KMS-11 (cell line): ENCODE data around the gene MAP7.

ENCODE experiments used
- H2AFZ ChIP-seq: fragments of 200-600 bp; sonication (generic); 2 replicates; pipeline ENCODE4 v1.6.1; 2016; ENCODE audit warnings: antibody characterized with exemption, mixed run types, low read depth
- H3K27ac ChIP-seq: fragments of 200-600 bp; sonication (generic); 2 replicates; pipeline ENCODE4 v1.6.1; 2016; ENCODE audit warnings: mild to moderate bottlenecking, mixed run types
- H3K27me3 ChIP-seq: fragments of 200-600 bp; sonication (generic); 2 replicates; pipeline ENCODE4 v1.6.1; 2017; ENCODE audit warnings: mild to moderate bottlenecking, low read depth, mixed run types, moderate library complexity; ENCODE audit not compliant: insufficient read depth
- H3K36me3 ChIP-seq: fragments of 200-600 bp; sonication (generic); 2 replicates; pipeline ENCODE4 v1.6.1; 2017; ENCODE audit warnings: mild to moderate bottlenecking, mixed run types; ENCODE audit not compliant: insufficient read depth
- H3K4me1 ChIP-seq: fragments of 200-600 bp; sonication (generic); 2 replicates; pipeline ENCODE4 v1.6.1; 2016; ENCODE audit warnings: mild to moderate bottlenecking, low read depth, mixed run types; ENCODE audit not compliant: poor library complexity, severe bottlenecking
- H3K4me2 ChIP-seq: fragments of 200-600 bp; sonication (generic); 2 replicates; pipeline ENCODE4 v1.7.0; 2016; ENCODE audit warnings: mild to moderate bottlenecking, mixed run types
- H3K4me3 ChIP-seq: fragments of 200-600 bp; sonication (generic); IDR thresholded peaks from 2 replicates; pipeline ENCODE4 v1.6.1; 2017; ENCODE audit warnings: low read depth, low read length, mixed read lengths; ENCODE audit not compliant: insufficient read depth
- H3K79me2 ChIP-seq: fragments of 200-600 bp; sonication (generic); 2 replicates; pipeline ENCODE4 v1.6.1; 2016; ENCODE audit warnings: low read depth, mixed run types; ENCODE audit not compliant: insufficient read depth
- H3K9ac ChIP-seq: fragments of 200-600 bp; sonication (generic); 2 replicates; pipeline ENCODE4 v1.6.1; 2016; ENCODE audit warnings: mild to moderate bottlenecking, mixed run types
- H4K20me1 ChIP-seq: fragments of 200-600 bp; sonication (generic); 2 replicates; pipeline ENCODE4 v1.6.1; 2016; ENCODE audit warnings: mild to moderate bottlenecking, mixed run types; ENCODE audit not compliant: insufficient read depth
- TF ChIP-seq, protein P1 (sequence below): fragments of 200-600 bp; sonication (generic); conservative IDR thresholded peaks from 2 replicates; pipeline ENCODE4 v1.6.1; 2017; ENCODE audit warnings: low read depth, mild to moderate bottlenecking, antibody characterized with exemption, low read length, moderate library complexity, mixed read lengths

The MAP7 gene

DNA sequence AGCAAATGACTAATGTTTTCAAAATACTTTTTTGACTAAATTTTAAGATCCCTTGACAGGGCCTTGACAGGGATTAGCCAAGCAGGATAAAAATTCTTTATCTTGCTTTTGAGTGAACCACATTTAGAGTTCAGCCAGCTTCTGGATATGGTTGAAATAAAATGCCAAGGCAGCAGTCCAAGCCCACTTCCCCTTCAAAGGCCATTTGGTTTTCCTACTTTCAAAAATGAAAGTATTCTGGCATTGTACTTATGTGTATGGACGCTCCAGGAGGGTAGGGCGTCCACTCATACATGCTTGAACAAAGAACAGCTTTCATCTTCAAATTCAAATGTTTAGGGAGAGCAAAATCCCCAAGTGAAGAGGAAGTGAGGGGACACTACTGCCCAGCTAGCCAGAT, 178.3 kb downstream of the MAP7 start:
- Histone ChIP-seq H3K9ac (no peak overlapping the region), H3K27ac (no peak overlapping the region), H2AFZ (no peak overlapping the region), H3K27me3 (no peaks in the 10 kb centered on the region), H3K36me3 (no peaks in the 10 kb centered on the region), H3K4me2 (no peak overlapping the region), H3K79me2 (no peaks in the 10 kb centered on the region), H3K4me1 (no peaks in the 10 kb centered on the region), H4K20me1 (no peaks in the 10 kb centered on the region), H3K4me3 (no peak overlapping the region)
- TF ChIP-seq, protein P1, sequence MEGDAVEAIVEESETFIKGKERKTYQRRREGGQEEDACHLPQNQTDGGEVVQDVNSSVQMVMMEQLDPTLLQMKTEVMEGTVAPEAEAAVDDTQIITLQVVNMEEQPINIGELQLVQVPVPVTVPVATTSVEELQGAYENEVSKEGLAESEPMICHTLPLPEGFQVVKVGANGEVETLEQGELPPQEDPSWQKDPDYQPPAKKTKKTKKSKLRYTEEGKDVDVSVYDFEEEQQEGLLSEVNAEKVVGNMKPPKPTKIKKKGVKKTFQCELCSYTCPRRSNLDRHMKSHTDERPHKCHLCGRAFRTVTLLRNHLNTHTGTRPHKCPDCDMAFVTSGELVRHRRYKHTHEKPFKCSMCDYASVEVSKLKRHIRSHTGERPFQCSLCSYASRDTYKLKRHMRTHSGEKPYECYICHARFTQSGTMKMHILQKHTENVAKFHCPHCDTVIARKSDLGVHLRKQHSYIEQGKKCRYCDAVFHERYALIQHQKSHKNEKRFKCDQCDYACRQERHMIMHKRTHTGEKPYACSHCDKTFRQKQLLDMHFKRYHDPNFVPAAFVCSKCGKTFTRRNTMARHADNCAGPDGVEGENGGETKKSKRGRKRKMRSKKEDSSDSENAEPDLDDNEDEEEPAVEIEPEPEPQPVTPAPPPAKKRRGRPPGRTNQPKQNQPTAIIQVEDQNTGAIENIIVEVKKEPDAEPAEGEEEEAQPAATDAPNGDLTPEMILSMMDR: no peak

DNA sequence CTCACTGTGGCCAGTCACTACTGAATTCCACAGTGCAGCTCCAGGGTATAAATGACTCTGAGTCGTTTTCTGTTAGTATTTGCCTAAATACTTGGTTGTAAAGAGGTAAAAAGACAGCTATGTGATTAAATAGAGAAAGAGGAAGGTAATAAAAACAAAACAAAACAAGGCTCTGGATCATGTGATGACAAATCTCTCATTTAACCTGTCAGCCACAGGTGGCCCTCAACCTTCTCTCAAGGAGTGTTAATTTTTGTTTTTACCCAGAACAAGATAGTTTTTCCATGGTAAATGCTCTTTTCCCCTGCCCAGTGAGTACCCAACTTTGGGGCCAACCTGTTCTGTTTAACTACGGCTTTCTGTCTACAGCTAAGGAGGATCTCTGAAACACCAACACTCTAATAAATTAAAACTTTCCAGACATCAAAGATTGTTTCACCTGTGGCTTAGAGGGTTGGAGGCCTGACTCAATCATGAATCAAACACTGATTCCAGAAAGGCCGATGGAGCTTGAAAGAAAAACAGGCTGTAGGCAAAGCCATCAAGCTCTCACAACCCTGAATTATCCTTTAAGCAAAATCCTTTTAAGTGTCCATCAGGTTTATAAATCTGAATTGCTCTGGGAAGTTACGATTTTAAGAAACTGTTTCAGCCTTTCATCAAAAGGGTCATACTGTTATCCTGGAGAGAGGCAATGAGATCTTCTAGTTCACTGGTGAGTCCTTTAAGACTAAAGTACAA, 179.1 kb downstream of the MAP7 start:
- no peak overlapping the region for H3K27ac ChIP-seq
- H3K4me1 ChIP-seq: no peaks in the 10 kb centered on the region
- no peak overlapping the region for H3K4me2 ChIP-seq
- no peaks in the 10 kb centered on the region for H3K36me3 ChIP-seq
- no peaks in the 10 kb centered on the region for H4K20me1 ChIP-seq
- H3K27me3 ChIP-seq: no peaks in the 10 kb centered on the region
- H2AFZ ChIP-seq: no peak overlapping the region
- TF ChIP-seq, protein P1: no peak
- no peak overlapping the region for H3K4me3 ChIP-seq
- H3K9ac ChIP-seq: no peak overlapping the region
- H3K79me2 ChIP-seq: no peaks in the 10 kb centered on the region

DNA sequence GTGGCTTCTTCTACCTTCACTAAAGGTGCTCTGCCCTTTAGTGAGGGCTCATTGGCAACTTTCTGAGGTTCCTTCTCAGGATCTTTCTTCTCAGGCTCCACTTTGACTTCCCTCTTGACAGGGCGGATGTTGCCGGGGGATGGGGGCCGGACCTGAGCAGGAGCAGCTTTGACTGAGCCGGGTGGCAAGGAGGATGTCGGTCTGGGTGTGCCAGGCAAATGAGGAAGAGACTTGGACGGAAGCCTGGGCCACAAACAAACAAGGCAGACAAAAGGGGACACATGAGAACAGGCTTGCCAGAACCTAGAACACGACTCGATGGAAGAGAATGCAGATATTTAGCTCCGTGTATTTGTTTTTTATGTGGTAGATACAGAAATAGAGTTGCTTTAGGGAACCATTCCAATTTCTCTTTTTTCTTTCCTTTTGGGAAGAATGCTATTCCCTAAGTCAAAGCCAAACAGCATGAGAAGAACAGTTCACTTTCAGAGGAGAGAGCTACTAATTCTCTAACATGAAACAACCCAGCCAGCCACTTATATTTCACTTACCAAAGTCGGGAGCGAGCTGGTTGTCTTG, 184.4 kb downstream of the MAP7 start:
- no peak overlapping the region for H3K9ac ChIP-seq
- H3K27ac ChIP-seq: no peak overlapping the region
- no peaks in the 10 kb centered on the region for H3K27me3 ChIP-seq
- H3K79me2 ChIP-seq: no peaks in the 10 kb centered on the region
- no peak overlapping the region for H2AFZ ChIP-seq
- no peaks in the 10 kb centered on the region for H3K36me3 ChIP-seq
- TF ChIP-seq, protein P1: no peak
- no peaks in the 10 kb centered on the region for H4K20me1 ChIP-seq
- H3K4me1 ChIP-seq: no peaks in the 10 kb centered on the region
- H3K4me3 ChIP-seq: no peak overlapping the region
- H3K4me2 ChIP-seq: no peak overlapping the region

DNA sequence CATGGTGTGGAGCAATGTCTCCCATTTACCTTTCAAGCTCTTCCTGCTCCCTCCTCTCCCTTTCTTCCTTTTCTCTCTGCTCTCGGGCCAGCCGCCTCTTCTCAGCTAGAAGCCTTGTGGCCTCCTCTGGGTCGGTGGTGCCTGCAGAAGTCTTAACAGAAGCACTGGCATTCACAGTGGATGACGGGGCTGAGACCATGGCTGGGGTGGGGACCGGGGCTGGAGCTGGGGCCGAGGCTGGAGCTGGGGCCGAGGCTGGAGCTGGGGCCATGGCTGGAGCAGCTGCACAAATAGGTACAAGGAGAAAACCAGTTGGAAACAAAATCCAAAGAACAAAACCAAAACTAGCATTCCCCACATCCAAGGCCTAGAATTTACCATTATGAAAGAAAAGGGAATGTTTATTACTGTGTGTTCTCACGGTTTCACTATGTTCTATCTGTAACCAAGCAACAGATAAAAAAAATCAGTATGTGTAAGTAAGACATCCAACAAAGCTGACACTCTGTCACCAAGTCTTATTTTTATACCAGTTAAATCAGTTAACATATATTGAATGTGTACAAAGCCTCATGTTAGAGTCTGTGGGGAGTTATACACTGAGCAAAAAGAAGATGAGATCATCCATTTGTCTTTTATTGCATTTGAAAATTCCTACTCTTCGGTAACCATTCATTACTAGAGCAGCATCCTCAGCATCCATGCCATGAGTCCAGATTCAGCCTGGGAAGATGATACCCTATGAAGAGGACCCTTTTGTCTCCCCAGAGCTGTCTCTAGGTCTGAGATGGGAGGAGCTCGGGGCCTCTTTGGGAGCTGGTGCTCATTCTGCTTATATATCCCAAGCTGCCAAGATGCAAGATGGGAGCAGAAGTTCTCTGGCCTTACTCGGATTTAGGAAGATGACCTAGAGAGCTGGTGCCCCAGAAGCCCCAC, 187.5 kb downstream of the MAP7 start:
- Histone ChIP-seq H3K27ac (no peak overlapping the region), H3K27me3 (no peaks in the 10 kb centered on the region), H3K79me2 (no peaks in the 10 kb centered on the region), H4K20me1 (no peaks in the 10 kb centered on the region), H3K4me2 (no peak overlapping the region), H3K9ac (no peak overlapping the region), H3K4me3 (no peak overlapping the region), H3K36me3 (no peaks in the 10 kb centered on the region), H2AFZ (no peak overlapping the region), H3K4me1 (no peaks in the 10 kb centered on the region)
- TF ChIP-seq, protein P1: no peak
